ENCODE measurements around the gene AURKA.

Gene AURKA

GRCh38 chr20:56323206-56323605 is 68.8 kb downstream of the AURKA start:
- TF ChIP-seq TCF12 (IDR thresholded peaks at IDR 0.05; ENCODE audit: low read depth) = no peak
- no peak for TF ChIP-seq YY1 (IDR thresholded peaks at IDR 0.05; ENCODE audit: low read depth)
- TF ChIP-seq NFIC (IDR thresholded peaks at IDR 0.05) = no peak
- TF ChIP-seq EGR1 (IDR thresholded peaks at IDR 0.05) = no peak
- no peak for TF ChIP-seq CEBPB (IDR thresholded peaks at IDR 0.05)
- no peak for TF ChIP-seq TAF1 (IDR thresholded peaks at IDR 0.05; ENCODE audit: low read depth)
- no peak for TF ChIP-seq FOXM1 (IDR thresholded peaks at IDR 0.05; ENCODE audit: borderline replicate concordance, low read depth)
- TF ChIP-seq CREB1 (IDR thresholded peaks at IDR 0.05; ENCODE audit: low read depth) = no peak
- TF ChIP-seq TEAD4 (IDR thresholded peaks at IDR 0.05) = no peak
- TF ChIP-seq, protein P1, sequence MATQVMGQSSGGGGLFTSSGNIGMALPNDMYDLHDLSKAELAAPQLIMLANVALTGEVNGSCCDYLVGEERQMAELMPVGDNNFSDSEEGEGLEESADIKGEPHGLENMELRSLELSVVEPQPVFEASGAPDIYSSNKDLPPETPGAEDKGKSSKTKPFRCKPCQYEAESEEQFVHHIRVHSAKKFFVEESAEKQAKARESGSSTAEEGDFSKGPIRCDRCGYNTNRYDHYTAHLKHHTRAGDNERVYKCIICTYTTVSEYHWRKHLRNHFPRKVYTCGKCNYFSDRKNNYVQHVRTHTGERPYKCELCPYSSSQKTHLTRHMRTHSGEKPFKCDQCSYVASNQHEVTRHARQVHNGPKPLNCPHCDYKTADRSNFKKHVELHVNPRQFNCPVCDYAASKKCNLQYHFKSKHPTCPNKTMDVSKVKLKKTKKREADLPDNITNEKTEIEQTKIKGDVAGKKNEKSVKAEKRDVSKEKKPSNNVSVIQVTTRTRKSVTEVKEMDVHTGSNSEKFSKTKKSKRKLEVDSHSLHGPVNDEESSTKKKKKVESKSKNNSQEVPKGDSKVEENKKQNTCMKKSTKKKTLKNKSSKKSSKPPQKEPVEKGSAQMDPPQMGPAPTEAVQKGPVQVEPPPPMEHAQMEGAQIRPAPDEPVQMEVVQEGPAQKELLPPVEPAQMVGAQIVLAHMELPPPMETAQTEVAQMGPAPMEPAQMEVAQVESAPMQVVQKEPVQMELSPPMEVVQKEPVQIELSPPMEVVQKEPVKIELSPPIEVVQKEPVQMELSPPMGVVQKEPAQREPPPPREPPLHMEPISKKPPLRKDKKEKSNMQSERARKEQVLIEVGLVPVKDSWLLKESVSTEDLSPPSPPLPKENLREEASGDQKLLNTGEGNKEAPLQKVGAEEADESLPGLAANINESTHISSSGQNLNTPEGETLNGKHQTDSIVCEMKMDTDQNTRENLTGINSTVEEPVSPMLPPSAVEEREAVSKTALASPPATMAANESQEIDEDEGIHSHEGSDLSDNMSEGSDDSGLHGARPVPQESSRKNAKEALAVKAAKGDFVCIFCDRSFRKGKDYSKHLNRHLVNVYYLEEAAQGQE (IDR thresholded peaks at IDR 0.05; ENCODE audit: low read depth) = no peak
- TF ChIP-seq RAD21 (IDR thresholded peaks at IDR 0.05; ENCODE audit: low read depth) = no peak
- no peak for TF ChIP-seq ZBTB7A (IDR thresholded peaks at IDR 0.05; ENCODE audit: low read depth)
- TF ChIP-seq EP300 (IDR thresholded peaks at IDR 0.05; ENCODE audit: borderline replicate concordance) = no peak
- TF ChIP-seq, protein P2, sequence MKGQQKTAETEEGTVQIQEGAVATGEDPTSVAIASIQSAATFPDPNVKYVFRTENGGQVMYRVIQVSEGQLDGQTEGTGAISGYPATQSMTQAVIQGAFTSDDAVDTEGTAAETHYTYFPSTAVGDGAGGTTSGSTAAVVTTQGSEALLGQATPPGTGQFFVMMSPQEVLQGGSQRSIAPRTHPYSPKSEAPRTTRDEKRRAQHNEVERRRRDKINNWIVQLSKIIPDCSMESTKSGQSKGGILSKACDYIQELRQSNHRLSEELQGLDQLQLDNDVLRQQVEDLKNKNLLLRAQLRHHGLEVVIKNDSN (IDR thresholded peaks at IDR 0.05) = no peak
- TF ChIP-seq, protein P3, sequence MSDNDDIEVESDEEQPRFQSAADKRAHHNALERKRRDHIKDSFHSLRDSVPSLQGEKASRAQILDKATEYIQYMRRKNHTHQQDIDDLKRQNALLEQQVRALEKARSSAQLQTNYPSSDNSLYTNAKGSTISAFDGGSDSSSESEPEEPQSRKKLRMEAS (IDR thresholded peaks at IDR 0.05) = no peak

DNA sequence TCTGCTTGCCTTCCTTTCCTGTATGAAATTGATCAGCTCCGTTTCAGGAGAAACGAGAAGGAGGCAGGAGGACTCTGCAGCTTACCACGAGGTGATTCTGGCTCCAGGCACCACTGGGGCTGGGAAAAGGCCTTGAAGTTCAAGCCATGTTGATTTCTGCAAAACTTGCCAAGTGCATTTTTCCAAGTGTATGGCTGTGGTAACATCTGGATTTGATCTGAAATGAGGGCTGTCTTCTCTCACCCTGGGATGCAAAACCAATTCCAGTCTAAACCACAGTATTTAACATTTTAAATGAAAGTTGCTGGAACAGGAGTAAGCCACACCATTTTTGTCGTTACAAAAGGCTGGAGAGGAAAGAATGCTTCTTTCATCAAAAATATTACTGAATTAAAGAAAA is 69.3 kb downstream of the AURKA start:
- TF ChIP-seq FOXM1 (IDR thresholded peaks at IDR 0.05; ENCODE audit: borderline replicate concordance, low read depth) (no peak), EP300 (IDR thresholded peaks at IDR 0.05; ENCODE audit: borderline replicate concordance) (no peak), YY1 (IDR thresholded peaks at IDR 0.05; ENCODE audit: low read depth) (no peak), RAD21 (IDR thresholded peaks at IDR 0.05; ENCODE audit: low read depth) (no peak), ZBTB7A (IDR thresholded peaks at IDR 0.05; ENCODE audit: low read depth) (no peak), CREB1 (IDR thresholded peaks at IDR 0.05; ENCODE audit: low read depth) (no peak), NFIC (IDR thresholded peaks at IDR 0.05) (no peak), CEBPB (IDR thresholded peaks at IDR 0.05) (no peak)
- TF ChIP-seq, protein P2 (IDR thresholded peaks at IDR 0.05) = no peak
- TF ChIP-seq, protein P3 (IDR thresholded peaks at IDR 0.05) = no peak

Measured in Ishikawa (cell line).